K562 (cell line): ENCODE measurements around the gene ZNF544. TPM values are rescaled to one million over a fixed set of nuclear protein-coding genes. Genes with fewer than 3 reads are reported as not detected.

ENCODE experiments used
- BRF2 ChIP-seq: IDR thresholded peaks from 3 replicates; pipeline ENCODE4 v1.6.1; 2011; ENCODE audit warnings: borderline replicate concordance, mild to moderate bottlenecking; ENCODE audit not compliant: insufficient read length, insufficient read depth
- C11orf30 ChIP-seq: fragments of 450-650 bp; IDR thresholded peaks from 2 replicates; pipeline ENCODE4 v1.6.1; 2016; ENCODE audit warnings: low read depth, mild to moderate bottlenecking
- EHMT2 ChIP-seq: fragments of 450-650 bp; IDR thresholded peaks from 2 replicates; pipeline ENCODE4 v1.6.1; 2018; ENCODE audit warnings: antibody characterized with exemption
- ESRRA ChIP-seq: fragments of 450-650 bp; IDR thresholded peaks from 2 replicates; pipeline ENCODE4 v1.6.1; 2014; ENCODE audit warnings: low read depth, mild to moderate bottlenecking, moderate library complexity, borderline replicate concordance
- HMG20A ChIP-seq: fragments of 450-650 bp; formaldehyde crosslinking; conservative IDR thresholded peaks from 2 replicates; pipeline ENCODE4 v1.4.0; 2020; ENCODE audit warnings: mild to moderate bottlenecking, mixed read lengths
- HMG20B ChIP-seq: fragments of 250-450 bp; sonication (Bioruptor Pico); IDR thresholded peaks from 2 replicates; pipeline ENCODE4 v1.5.0; 2021; ENCODE audit warnings: mild to moderate bottlenecking
- MCM5 ChIP-seq: fragments of 450-650 bp; IDR thresholded peaks from 2 replicates; pipeline ENCODE4 v1.6.1; 2016; ENCODE audit warnings: low read depth
- MTA2 ChIP-seq: fragments of 450-650 bp; IDR thresholded peaks from 2 replicates; pipeline ENCODE4 v1.6.1; 2016; ENCODE audit warnings: low read depth
- PKNOX1 ChIP-seq: fragments of 450-650 bp; IDR thresholded peaks from 2 replicates; pipeline ENCODE4 v1.6.1; 2016
- RCOR1 ChIP-seq, 2 experiments: IDR thresholded peaks; 2 replicates each; pipeline ENCODE4 v1.6.1; 2012; ENCODE audit warnings: low read depth in 2 of 2, low read length in 2 of 2, borderline replicate concordance in 1 of 2, improper control_type of control experiment in 1 of 2
- STAG1 ChIP-seq: sonication (generic); formaldehyde crosslinking; IDR thresholded peaks from 2 replicates; pipeline ENCODE4 v1.5.0; 2020; ENCODE audit warnings: missing genetic modification reagents, borderline replicate concordance
- TAL1 ChIP-seq: fragments of 450-650 bp; IDR thresholded peaks from 2 replicates; pipeline ENCODE4 v1.6.1; 2016; ENCODE audit warnings: mild to moderate bottlenecking
- XRCC4 ChIP-seq: IDR thresholded peaks from one replicate; pipeline ENCODE4 v1.6.1; 2011; ENCODE audit not compliant: insufficient read depth, insufficient read length; ENCODE audit errors: extremely low read depth
- XRCC5 ChIP-seq: fragments of 200-400 bp; formaldehyde crosslinking; IDR thresholded peaks from 2 replicates; pipeline ENCODE4 v1.6.1; 2017; ENCODE audit warnings: low read depth, mild to moderate bottlenecking, low read length
- ZBED1 ChIP-seq: IDR thresholded peaks from 2 replicates; pipeline ENCODE4 v1.6.1; 2014
- ZBTB26 ChIP-seq: fragments of 450-650 bp; formaldehyde crosslinking; IDR thresholded peaks from 2 replicates; pipeline ENCODE4 v1.4.0; 2022; ENCODE audit warnings: missing genetic modification characterization
- ZBTB8A ChIP-seq: fragments of 450-650 bp; IDR thresholded peaks from 2 replicates; pipeline ENCODE4 v1.6.1; 2018; ENCODE audit warnings: mild to moderate bottlenecking, moderate library complexity; ENCODE audit not compliant: partially characterized antibody
- ZC3H4 ChIP-seq: sonication (generic); formaldehyde crosslinking; IDR thresholded peaks from 2 replicates; pipeline ENCODE4 v1.9.0; 2021; ENCODE audit warnings: missing genetic modification reagents, borderline replicate concordance
- ZNF384 ChIP-seq: IDR thresholded peaks from 2 replicates; pipeline ENCODE4 v1.6.1; 2012; ENCODE audit warnings: low read depth, low read length, improper control_type of control experiment
- ZNF699 ChIP-seq: fragments of 250-450 bp; sonication (Bioruptor Pico); IDR thresholded peaks from 2 replicates; pipeline ENCODE4 v1.8.0; 2021; ENCODE audit warnings: mild to moderate bottlenecking, moderate library complexity; ENCODE audit not compliant: insufficient replicate concordance
- polyA plus RNA-seq, 8 experiments: library from polyadenylated mRNA; depleted of rRNA in 4 of 8; stranded (reverse) in 5 of 8; unstranded in 3 of 8; fragments of >200 nt; fragmentation: Nextera tagmentation in 2 of 8; fragmentation: Illumina TruSeq in 1 of 8; extraction: Ambion mirVana in 2 of 8; extraction: Trizol in 1 of 8; gene quantifications; 2 replicates each; pipeline versions ENCODE4 v1.2.1 to v1.2.3, GENCODE V29; 2011 to 2014; ENCODE audit warnings: inconsistent platforms in 1 of 8, missing spikeins in 1 of 8
- total RNA-seq, 7 experiments: library from RNA; depleted of rRNA in 6 of 7; stranded (reverse); fragments of >200 nt in 6 of 7; fragmentation: Illumina TruSeq in 2 of 7; extraction: Trizol in 2 of 7; gene quantifications; 2 replicates each; pipeline versions ENCODE4 v1.2.1 to v1.2.3, GENCODE V29; 2011 to 2021; ENCODE audit warnings: low replicate concordance in 1 of 7
- TF ChIP-seq, protein P1 (sequence below): fragments of 450-650 bp; IDR thresholded peaks from 2 replicates; pipeline ENCODE4 v1.7.0; 2016; ENCODE audit warnings: borderline replicate concordance
- TF ChIP-seq, protein P2 (sequence below): fragments of 250-450 bp; sonication (Bioruptor Pico); IDR thresholded peaks from 2 replicates; pipeline ENCODE4 v1.8.0; 2021; ENCODE audit warnings: moderate library complexity, mild to moderate bottlenecking, inconsistent platforms

The ZNF544 gene
- total and polyA plus RNA-seq, 9 of the 15 experiments (the other 6 are each of a cell fraction or from before 2014, with no cell fraction given): 23.6 to 59.0 (median 41.4) TPM

- TF ChIP-seq TAL1 (peak; percentile 39), ZBTB26 (CRISPR knock-in tag) (peak; percentile 94; the same call in 1 of the 2 replicates), C11orf30 (peak; percentile 85), HMG20A (CRISPR knock-in tag) (no peak), ZNF699 (CRISPR knock-in tag) (no peak), HMG20B (CRISPR knock-in tag) (no peak), RCOR1 (IDR thresholded peaks at IDR 0.05; ENCODE audit: borderline replicate concordance in 1 of 2, low read depth in 2 of 2, low read length in 2 of 2) (no peak), BRF2 (no peak), ZBTB8A (no peak), XRCC5 (no peak; the same call in 1 of the 2 replicates), ESRRA (peak; percentile 61; the same call in 1 of the 2 replicates), PKNOX1 (no peak; the same call in none of the 2 replicates), ZNF384 (no peak), ZC3H4 (CRISPR knock-in tag) (0 out of 2 replicates have a peak, but pooled peaks have one; percentile 56), EHMT2 (no peak), MCM5 (no peak), MTA2 (no peak), XRCC4 (no peak), STAG1 (CRISPR knock-in tag) (no peak), ZBED1 (no peak)
- TF ChIP-seq, protein P1, sequence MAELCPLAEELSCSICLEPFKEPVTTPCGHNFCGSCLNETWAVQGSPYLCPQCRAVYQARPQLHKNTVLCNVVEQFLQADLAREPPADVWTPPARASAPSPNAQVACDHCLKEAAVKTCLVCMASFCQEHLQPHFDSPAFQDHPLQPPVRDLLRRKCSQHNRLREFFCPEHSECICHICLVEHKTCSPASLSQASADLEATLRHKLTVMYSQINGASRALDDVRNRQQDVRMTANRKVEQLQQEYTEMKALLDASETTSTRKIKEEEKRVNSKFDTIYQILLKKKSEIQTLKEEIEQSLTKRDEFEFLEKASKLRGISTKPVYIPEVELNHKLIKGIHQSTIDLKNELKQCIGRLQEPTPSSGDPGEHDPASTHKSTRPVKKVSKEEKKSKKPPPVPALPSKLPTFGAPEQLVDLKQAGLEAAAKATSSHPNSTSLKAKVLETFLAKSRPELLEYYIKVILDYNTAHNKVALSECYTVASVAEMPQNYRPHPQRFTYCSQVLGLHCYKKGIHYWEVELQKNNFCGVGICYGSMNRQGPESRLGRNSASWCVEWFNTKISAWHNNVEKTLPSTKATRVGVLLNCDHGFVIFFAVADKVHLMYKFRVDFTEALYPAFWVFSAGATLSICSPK: no peak
- TF ChIP-seq, protein P2, sequence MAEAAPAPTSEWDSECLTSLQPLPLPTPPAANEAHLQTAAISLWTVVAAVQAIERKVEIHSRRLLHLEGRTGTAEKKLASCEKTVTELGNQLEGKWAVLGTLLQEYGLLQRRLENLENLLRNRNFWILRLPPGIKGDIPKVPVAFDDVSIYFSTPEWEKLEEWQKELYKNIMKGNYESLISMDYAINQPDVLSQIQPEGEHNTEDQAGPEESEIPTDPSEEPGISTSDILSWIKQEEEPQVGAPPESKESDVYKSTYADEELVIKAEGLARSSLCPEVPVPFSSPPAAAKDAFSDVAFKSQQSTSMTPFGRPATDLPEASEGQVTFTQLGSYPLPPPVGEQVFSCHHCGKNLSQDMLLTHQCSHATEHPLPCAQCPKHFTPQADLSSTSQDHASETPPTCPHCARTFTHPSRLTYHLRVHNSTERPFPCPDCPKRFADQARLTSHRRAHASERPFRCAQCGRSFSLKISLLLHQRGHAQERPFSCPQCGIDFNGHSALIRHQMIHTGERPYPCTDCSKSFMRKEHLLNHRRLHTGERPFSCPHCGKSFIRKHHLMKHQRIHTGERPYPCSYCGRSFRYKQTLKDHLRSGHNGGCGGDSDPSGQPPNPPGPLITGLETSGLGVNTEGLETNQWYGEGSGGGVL: no peak
Measured at GRCh38 chr19:58305065-58305931, 76.6 kb downstream of the ZNF544 start, which contains the start of gene ERVK3-1 (continued).
